Erythroblast (primary cell): ENCODE measurements around the gene ANKRD23.

Experiments
- GATA1 ChIP-seq: IDR thresholded peaks from 2 replicates; pipeline ENCODE4 v1.6.1; 2011; ENCODE audit warnings: low read depth, mild to moderate bottlenecking, control low read depth, low read length, moderate library complexity
- POLR2A ChIP-seq: IDR thresholded peaks from 2 replicates; pipeline ENCODE4 v1.6.1; 2011; ENCODE audit warnings: mild to moderate bottlenecking, low read length

DNA sequence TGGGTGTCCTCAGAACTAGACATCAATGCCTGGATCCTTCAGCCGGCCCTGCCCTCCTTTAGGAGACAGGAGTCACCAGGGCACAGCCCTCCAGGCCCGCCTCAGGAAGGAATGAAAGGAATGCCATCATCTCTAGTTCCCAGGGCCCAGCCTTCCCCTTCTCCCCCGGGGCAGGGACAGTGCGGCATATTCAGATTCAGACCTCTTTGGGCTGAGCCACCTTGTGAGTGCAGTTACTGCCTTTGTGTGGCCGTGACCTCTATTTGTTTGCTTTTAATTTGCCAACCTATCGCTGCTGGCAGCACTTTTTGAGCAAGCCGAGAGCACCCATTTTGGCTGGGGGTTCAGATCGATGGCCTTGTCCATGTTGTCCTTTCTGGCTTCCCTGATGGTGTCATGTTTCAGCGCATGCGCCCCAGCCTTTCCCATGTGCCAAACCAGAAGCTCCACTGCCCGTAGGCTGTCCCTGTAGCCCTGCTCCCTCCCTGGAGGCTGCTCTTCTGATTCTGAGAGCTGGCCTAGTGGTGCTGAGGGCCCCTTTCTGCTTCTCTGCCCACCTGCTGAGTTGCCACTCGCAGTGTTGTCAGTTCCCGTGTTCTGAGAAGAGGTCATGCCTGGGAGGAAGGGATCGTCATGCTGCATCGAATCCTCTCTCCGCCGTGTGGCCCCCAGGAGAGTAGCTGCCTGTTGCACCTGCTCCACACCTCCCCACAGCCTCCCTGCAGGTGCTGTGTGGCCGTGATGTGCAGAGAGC, 10.9 kb downstream of the ANKRD23 start:
- TF ChIP-seq POLR2A (no peak), GATA1 (no peak)
